Immature natural killer cell (primary cell): Measurements from ENCODE around the gene BMP6. TPM values are rescaled to one million over a fixed set of nuclear protein-coding genes. Genes with fewer than 3 reads are reported as not detected.

Source experiments
- DNase-seq, 3 donors: peaks; one replicate each; pipeline ENCODE4 v3.0.0; 2022; ENCODE audit warnings: mixed read lengths in 1 of 3
- H3K27ac Mint-ChIP-seq, 6 donors: one replicate each; pipeline ENCODE4 v1.8.0; 2020; ENCODE audit warnings: mixed read lengths in 6 of 6, mild to moderate bottlenecking in 5 of 6, inconsistent platforms in 4 of 6, moderate library complexity in 3 of 6
- H3K27me3 Mint-ChIP-seq, 3 donors: one replicate each; pipeline ENCODE4 v1.8.0; 2020 to 2021; ENCODE audit warnings: low read depth in 3 of 3, mild to moderate bottlenecking in 3 of 3, mixed read lengths in 3 of 3, moderate library complexity in 3 of 3, inconsistent platforms in 1 of 3
- H3K36me3 Mint-ChIP-seq, 3 donors: one replicate each; pipeline ENCODE4 v1.8.0; 2020; ENCODE audit warnings: mixed read lengths in 3 of 3, inconsistent platforms in 2 of 3, mild to moderate bottlenecking in 2 of 3
- H3K4me1 Mint-ChIP-seq, 2 donors: one replicate each; pipeline ENCODE4 v1.8.0; 2020; ENCODE audit warnings: inconsistent platforms in 2 of 2, mild to moderate bottlenecking in 2 of 2, mixed read lengths in 2 of 2, moderate library complexity in 1 of 2
- H3K4me3 Mint-ChIP-seq, 5 donors: one replicate each; pipeline ENCODE4 v1.8.0; 2020; ENCODE audit warnings: mild to moderate bottlenecking in 5 of 5, mixed read lengths in 5 of 5, inconsistent platforms in 3 of 5, moderate library complexity in 3 of 5
- H3K9me3 Mint-ChIP-seq, 6 donors: one replicate each; pipeline ENCODE4 v1.8.0; 2020; ENCODE audit warnings: mild to moderate bottlenecking in 6 of 6, mixed read lengths in 6 of 6, inconsistent platforms in 4 of 6, moderate library complexity in 3 of 6
- polyA plus RNA-seq, 3 donors: library from polyadenylated mRNA; unstranded; fragments of 300-500 nt; fragmentation: Illumina TruSeq; gene quantifications; one replicate each; pipeline ENCODE4 v1.2.3, GENCODE V29; 2021

Gene BMP6
- polyA plus RNA-seq, 3 donors from 2014 or later = 0.13 to 0.22 TPM; not detected in 1

DNA sequence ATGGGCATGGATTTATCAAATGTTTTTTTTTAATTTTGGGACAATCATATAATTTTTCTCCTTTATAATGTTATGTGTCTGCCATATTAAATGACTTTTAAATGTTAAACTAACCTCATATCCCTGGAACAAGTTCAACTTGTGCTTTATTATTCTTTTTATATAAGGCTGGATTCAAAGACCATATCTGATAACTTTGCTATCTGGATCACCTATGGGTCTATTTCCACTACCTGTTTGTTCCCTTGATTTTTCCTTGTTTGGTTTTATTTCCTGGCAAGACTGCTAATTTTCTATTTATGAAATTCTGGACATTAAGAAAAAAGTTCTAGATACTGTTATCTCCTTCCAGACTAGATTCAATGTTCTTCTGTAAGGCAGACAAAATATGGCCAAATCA is 125.9 kb downstream of the BMP6 start:
- Mint-ChIP-seq H3K27me3 (peaks cover 2 to 6% (median 6%) of the 10 kb centered on the region in 3 donors), H3K9me3 (peaks cover 0 to 15% (median 9%) of the 10 kb centered on the region in 6 donors), H3K36me3 (no peaks in the 10 kb centered on the region), H3K27ac (no peak overlapping the region), H3K4me3 (no peak overlapping the region), H3K4me1 (no peaks in the 10 kb centered on the region)
- no peak for DNase-seq

DNA sequence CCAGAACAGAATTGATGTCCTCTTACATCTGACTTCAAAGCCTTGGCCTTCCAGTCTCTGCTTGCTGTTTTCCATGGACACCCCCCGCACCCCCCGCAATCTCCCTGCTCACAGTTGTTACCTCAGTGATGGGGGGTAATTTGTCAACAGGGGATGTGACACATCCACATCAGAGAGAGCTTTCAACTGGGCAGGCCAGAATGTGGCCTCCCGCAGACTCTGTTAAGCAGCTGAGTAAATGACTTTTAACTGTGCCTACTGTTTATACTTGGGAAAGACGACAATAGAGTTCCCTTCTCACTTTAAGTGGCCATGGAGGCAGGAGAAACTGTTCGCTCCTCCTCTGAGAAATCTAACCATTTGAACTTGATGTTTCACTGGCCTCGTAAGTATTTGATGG is 133.7 kb downstream of the BMP6 start:
- Mint-ChIP-seq H3K4me1 (no peaks in the 10 kb centered on the region), H3K27ac (no peak overlapping the region), H3K4me3 (no peak overlapping the region), H3K36me3 (no peaks in the 10 kb centered on the region), H3K9me3 (no peaks in the 10 kb centered on the region), H3K27me3 (peaks cover 2 to 12% (median 3%) of the 10 kb centered on the region in 3 donors)
- DNase-seq = no peak

DNA sequence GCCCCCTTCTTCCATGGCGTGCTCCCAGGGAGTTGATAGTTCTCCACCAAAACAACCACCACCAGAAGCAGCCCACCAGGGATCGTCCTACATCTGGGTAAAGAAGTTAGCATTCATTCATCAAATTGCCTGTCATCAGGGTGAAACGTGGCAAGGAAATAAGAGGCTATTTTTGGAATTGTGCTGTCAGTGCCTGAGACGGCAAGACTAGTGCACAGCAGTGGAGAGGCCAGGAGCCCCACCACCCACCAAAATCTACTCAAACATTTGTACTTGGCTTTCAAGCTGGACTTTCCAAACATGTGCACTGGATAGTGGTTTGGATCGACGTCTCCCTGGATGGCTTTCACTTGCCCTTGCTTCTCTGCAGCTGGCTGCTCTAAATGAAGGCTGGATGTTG is 139.9 kb downstream of the BMP6 start:
- H3K4me1 Mint-ChIP-seq = no peaks in the 10 kb centered on the region
- peaks cover 0 to 6% (median 2%) of the 10 kb centered on the region in 3 donors for H3K27me3 Mint-ChIP-seq
- H3K36me3 Mint-ChIP-seq = no peaks in the 10 kb centered on the region
- no peak for DNase-seq
- no peak overlapping the region for H3K4me3 Mint-ChIP-seq
- no peaks in the 10 kb centered on the region for H3K9me3 Mint-ChIP-seq
- H3K27ac Mint-ChIP-seq = no peak overlapping the region

DNA sequence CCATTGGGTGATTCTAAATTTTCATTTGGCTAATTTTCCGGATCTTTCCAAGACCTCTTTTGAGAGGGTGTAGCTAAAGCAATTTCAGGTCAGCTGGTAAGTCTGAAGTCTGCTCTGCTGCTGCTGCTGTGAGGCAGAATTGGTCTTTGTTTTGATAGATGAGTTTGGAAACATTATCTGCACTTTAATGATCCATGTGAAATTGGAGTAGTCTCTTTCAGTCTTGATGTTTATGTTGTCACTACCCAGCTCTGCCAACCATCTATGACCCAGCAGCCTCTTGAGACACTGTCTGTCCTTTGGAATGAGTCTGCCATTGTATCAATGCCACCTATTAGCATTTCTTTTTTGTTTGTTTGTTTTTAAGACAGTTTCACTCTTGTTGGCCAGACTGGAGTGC is 140.6 kb downstream of the BMP6 start:
- DNase-seq = no peak
- no peak overlapping the region for H3K27ac Mint-ChIP-seq

DNA sequence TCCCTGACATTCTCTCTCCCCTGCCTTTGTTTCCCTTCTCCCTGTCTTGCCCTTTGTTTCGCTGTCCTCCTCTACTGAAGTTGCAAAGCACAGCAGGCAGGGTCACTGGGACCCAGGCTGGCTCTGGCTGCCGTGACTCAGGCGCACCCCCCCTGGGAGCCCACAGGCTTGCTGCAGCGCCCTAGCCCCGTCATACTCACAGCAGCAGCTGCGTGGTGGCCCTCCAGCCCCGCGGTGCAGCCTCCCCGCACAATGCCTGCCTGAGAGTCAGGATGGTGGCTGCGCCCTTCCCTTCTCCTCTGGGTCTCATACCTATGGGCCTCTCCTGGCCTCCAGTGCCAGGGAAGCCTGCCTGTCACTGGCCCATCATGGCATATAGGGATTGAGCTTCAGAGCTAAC is 143.0 kb downstream of the BMP6 start:
- H3K27me3 Mint-ChIP-seq = peaks cover 0 to 3% (median 0%) of the 10 kb centered on the region in 3 donors
- H3K4me3 Mint-ChIP-seq = no peak overlapping the region
- H3K36me3 Mint-ChIP-seq = no peaks in the 10 kb centered on the region
- no peak for DNase-seq
- no peaks in the 10 kb centered on the region for H3K9me3 Mint-ChIP-seq
- H3K4me1 Mint-ChIP-seq = no peaks in the 10 kb centered on the region
- no peak overlapping the region for H3K27ac Mint-ChIP-seq

More for the DNA sequence above, 140.6 kb downstream of the BMP6 start:
- no peaks in the 10 kb centered on the region for H3K4me1 Mint-ChIP-seq
- H3K36me3 Mint-ChIP-seq = no peaks in the 10 kb centered on the region
- H3K4me3 Mint-ChIP-seq = no peak overlapping the region
- no peaks in the 10 kb centered on the region for H3K9me3 Mint-ChIP-seq
- peaks cover 0 to 6% (median 2%) of the 10 kb centered on the region in 3 donors for H3K27me3 Mint-ChIP-seq

DNA sequence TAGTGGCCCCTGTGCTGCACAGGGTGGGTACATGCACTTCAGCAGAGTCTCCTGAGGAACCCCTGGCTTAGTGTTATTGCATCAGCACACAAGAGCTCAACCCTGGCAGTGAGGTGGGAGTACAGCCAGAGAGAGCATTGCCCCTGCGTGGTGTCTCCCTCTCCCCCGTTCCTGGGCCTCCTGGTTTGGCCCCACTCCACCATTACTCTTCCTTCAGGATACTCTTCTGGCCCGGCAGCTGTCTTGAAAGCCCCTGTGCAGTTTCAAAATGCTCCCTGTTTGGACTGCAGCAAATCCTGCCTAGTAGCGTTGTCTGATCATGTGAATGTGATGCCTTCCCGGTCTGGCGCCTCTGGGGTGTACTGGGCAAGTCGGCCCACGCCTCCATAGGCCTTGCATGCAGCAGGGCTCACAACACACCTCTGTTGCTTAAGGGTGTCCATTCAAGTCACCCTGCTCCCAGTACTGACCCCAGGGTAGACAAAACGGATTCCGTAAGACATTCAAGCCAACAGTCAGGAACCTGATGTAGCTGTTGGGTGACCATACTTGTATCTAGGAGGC is 152.6 kb downstream of the BMP6 start:
- no peak overlapping the region for H3K27ac Mint-ChIP-seq

DNA sequence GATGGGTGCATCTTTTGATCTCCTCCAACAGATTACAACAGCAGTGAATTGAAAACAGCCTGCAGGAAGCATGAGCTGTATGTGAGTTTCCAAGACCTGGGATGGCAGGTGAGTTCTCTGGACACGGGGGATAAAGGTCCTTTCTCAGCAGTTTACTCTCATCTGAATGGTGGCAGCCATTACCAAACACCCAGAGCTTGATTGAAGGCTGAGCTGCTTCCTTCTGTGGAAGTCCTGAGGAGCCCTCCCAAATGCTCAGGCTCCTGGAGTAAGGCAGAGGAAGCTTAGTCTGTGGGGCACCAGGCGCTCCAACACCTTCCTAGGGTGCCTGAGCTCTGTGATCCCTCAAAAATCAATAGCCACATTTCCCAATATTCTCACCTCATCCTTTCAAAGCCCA is 153.1 kb downstream of the BMP6 start:
- Mint-ChIP-seq H3K27ac (no peak overlapping the region), H3K4me1 (no peaks in the 10 kb centered on the region), H3K4me3 (no peak overlapping the region)

More for the DNA sequence above, 152.6 kb downstream of the BMP6 start:
- peaks cover 0 to 3% (median 0%) of the 10 kb centered on the region in 6 donors for H3K9me3 Mint-ChIP-seq
- H3K36me3 Mint-ChIP-seq = peaks cover 20 to 29% (median 26%) of the 10 kb centered on the region in 3 donors
- H3K4me1 Mint-ChIP-seq = no peaks in the 10 kb centered on the region
- no peaks in the 10 kb centered on the region for H3K27me3 Mint-ChIP-seq
- H3K4me3 Mint-ChIP-seq = no peak overlapping the region
- no peak for DNase-seq

DNA sequence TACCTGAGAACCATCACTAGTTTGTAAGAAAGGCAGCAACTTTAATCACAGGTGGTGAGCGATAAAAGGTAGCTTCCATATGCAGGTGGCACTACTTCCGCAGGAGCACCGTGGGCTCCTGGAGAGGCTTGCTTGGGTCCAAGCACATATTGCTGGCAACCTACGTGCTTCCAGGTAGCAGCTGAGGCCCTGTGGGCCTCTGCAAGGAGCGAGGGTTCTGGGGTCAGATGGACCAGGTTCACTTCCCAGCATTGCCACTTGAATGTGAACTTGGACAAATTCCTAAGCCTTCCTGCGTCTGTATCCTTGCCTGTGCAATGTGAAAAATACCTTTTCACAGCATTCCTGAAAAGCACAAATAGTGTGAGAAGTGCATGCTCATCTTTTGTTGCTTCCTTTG is 153.7 kb downstream of the BMP6 start:
- no peaks in the 10 kb centered on the region for H3K4me1 Mint-ChIP-seq
- H3K4me3 Mint-ChIP-seq = no peak overlapping the region
- peaks cover 30 to 40% (median 37%) of the 10 kb centered on the region in 3 donors for H3K36me3 Mint-ChIP-seq
- no peak for DNase-seq
- H3K9me3 Mint-ChIP-seq = peaks cover 0 to 3% (median 0%) of the 10 kb centered on the region in 6 donors
- no peaks in the 10 kb centered on the region for H3K27me3 Mint-ChIP-seq
- H3K27ac Mint-ChIP-seq = no peak overlapping the region

More for the DNA sequence above, 153.1 kb downstream of the BMP6 start:
- H3K27me3 Mint-ChIP-seq = no peaks in the 10 kb centered on the region
- DNase-seq = no peak
- peaks cover 0 to 3% (median 0%) of the 10 kb centered on the region in 6 donors for H3K9me3 Mint-ChIP-seq
- H3K36me3 Mint-ChIP-seq = peaks cover 26 to 35% (median 32%) of the 10 kb centered on the region in 3 donors

DNA sequence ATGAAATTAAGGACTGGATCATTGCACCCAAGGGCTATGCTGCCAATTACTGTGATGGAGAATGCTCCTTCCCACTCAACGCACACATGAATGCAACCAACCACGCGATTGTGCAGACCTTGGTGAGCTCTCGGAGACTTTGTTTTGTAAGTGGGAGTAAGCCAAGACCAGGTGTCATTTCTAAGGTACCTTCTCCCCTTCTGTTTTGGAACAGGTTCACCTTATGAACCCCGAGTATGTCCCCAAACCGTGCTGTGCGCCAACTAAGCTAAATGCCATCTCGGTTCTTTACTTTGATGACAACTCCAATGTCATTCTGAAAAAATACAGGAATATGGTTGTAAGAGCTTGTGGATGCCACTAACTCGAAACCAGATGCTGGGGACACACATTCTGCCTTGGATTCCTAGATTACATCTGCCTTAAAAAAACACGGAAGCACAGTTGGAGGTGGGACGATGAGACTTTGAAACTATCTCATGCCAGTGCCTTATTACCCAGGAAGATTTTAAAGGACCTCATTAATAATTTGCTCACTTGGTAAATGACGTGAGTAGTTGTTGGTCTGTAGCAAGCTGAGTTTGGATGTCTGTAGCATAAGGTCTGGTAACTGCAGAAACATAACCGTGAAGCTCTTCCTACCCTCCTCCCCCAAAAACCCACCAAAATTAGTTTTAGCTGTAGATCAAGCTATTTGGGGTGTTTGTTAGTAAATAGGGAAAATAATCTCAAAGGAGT is 154.2 kb downstream of the BMP6 start:
- no peak for DNase-seq
- peaks cover 36 to 42% (median 41%) of the 10 kb centered on the region in 3 donors for H3K36me3 Mint-ChIP-seq

DNA sequence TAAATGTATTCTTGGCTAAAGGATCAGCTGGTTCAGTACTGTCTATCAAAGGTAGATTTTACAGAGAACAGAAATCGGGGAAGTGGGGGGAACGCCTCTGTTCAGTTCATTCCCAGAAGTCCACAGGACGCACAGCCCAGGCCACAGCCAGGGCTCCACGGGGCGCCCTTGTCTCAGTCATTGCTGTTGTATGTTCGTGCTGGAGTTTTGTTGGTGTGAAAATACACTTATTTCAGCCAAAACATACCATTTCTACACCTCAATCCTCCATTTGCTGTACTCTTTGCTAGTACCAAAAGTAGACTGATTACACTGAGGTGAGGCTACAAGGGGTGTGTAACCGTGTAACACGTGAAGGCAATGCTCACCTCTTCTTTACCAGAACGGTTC is 154.8 kb downstream of the BMP6 start:
- DNase-seq = no peak
- no peaks in the 10 kb centered on the region for H3K27me3 Mint-ChIP-seq
- no peak overlapping the region for H3K4me3 Mint-ChIP-seq
- H3K36me3 Mint-ChIP-seq = peaks cover 40 to 42% (median 41%) of the 10 kb centered on the region in 3 donors
- no peaks in the 10 kb centered on the region for H3K4me1 Mint-ChIP-seq
- peaks cover 0 to 3% (median 0%) of the 10 kb centered on the region in 6 donors for H3K9me3 Mint-ChIP-seq
- H3K27ac Mint-ChIP-seq = no peak overlapping the region

More for the DNA sequence above, 154.2 kb downstream of the BMP6 start:
- H3K27me3 Mint-ChIP-seq = no peaks in the 10 kb centered on the region
- H3K4me1 Mint-ChIP-seq = no peaks in the 10 kb centered on the region
- no peak overlapping the region for H3K4me3 Mint-ChIP-seq
- H3K27ac Mint-ChIP-seq = no peak overlapping the region
- peaks cover 0 to 3% (median 0%) of the 10 kb centered on the region in 6 donors for H3K9me3 Mint-ChIP-seq

DNA sequence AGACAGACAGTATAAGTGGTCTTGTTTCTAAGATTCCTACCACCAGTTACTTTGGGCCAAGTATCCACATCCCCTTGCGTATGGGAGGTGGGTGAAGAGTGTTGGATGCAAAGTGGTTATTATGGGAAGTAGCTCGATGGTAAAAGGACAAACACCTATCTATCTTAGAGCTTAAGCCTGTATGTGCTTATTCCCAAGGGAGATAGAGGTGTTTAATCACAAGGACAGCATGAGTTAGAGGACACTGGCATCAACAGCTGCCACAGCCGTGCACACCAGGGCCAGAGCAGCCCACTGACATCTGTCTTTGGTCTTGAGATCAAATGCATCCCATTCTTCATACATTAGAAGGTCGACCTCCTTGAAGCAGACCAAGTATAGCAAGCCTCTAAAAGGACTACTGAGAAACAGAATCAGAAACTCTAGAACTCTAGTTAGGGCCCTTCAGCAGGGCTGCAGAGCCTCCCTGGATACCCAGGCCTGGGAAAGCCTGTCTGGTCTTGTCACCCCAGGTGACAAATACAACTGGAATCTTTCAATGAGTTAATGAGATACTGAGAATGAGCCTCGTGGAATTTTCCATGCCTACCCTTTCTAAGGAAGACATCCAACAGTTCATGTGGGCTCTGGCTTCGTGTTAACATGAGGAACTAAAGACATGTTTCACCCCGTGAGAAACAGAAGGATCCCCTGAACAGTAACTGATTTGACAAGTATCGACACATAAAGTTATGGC is 156.0 kb downstream of the BMP6 start:
- no peaks in the 10 kb centered on the region for H3K27me3 Mint-ChIP-seq
- DNase-seq = no peak
- peaks cover 42 to 48% (median 47%) of the 10 kb centered on the region in 3 donors for H3K36me3 Mint-ChIP-seq
- H3K9me3 Mint-ChIP-seq = no peaks in the 10 kb centered on the region
- no peak overlapping the region for H3K27ac Mint-ChIP-seq
- H3K4me3 Mint-ChIP-seq = no peak overlapping the region
- H3K4me1 Mint-ChIP-seq = no peaks in the 10 kb centered on the region

DNA sequence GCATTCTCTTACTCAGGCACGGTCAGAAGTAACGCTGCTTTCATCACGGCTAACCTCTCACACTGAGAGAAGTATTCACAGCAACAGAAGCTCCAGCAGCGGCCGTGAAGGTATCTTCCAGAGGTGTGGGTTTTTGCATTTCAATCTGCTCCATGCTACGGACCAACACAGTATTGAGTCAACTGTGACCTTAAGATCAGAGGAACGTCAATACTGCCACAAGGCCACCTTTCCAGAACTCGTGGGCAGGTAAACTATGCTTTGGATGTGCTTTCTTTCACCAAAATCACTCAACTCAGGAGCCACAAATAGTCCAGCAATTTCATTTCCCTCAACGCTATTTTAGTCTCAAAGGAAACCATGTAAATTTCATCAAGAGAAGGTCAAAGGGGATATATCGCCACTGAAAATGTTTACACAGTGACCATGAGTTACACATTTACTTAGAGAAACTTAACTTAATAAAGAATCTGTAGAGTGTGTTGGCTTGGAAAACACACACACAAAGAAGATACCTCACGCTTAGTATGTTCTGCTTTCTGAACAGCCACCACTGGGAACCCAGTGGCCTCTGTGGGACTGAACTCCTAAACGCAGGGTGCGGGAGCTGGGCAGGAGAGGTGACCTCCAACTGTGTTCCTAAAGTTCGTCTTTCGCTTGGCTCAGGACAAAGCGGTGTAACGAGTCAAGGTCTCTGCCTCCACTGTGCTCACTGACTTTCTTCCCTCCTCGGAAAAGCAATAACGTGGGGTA is 156.8 kb downstream of the BMP6 start:
- Mint-ChIP-seq H3K36me3 (peaks cover 45 to 52% (median 51%) of the 10 kb centered on the region in 3 donors), H3K9me3 (no peaks in the 10 kb centered on the region), H3K27me3 (peaks cover 0 to 1% (median 0%) of the 10 kb centered on the region in 3 donors), H3K4me3 (no peak overlapping the region), H3K27ac (no peak overlapping the region), H3K4me1 (no peaks in the 10 kb centered on the region)
- DNase-seq = no peak

DNA sequence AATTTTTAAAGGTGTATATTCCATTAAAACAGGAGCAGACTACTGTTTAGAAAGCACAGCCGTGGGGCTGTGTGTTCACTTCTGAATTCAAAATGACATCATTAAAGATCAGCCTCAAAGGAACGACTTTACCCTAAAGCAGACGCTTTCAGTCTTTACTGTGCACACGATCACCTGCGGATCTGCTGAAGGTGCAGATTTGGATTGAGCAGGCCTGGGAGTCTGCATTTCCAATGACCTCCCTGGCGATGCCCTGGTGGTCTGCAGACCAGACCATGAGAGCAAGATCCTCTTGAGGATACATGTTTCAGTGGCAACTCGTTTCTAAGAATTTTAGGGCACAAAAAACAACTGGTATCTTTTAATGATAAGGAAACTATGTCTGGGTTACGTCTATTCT is 157.5 kb downstream of the BMP6 start:
- H3K9me3 Mint-ChIP-seq = no peaks in the 10 kb centered on the region
- H3K27ac Mint-ChIP-seq = no peak overlapping the region
- peaks cover 46 to 59% (median 57%) of the 10 kb centered on the region in 3 donors for H3K36me3 Mint-ChIP-seq
- no peaks in the 10 kb centered on the region for H3K4me1 Mint-ChIP-seq
- no peak overlapping the region for H3K4me3 Mint-ChIP-seq
- peaks cover 0 to 2% (median 0%) of the 10 kb centered on the region in 3 donors for H3K27me3 Mint-ChIP-seq
- DNase-seq = no peak
